Suprapubic skin (tissue), 4 donors: ENCODE data around the gene RAMAC.

Source experiments
- CTCF ChIP-seq, 2 donors: fragments of 200-600 bp in 1 of 2; fragments of 450-650 bp in 1 of 2; sonication (generic) in 1 of 2; IDR thresholded peaks; one replicate each; pipeline ENCODE4 v1.5.1; 2016 to 2019; ENCODE audit warnings: antibody characterized with exemption in 2 of 2, mild to moderate bottlenecking in 1 of 2, moderate library complexity in 1 of 2
- EP300 ChIP-seq: sonication (generic); formaldehyde crosslinking; IDR thresholded peaks from one replicate; pipeline ENCODE4 v1.6.1; 2017; ENCODE audit warnings: antibody characterized with exemption
- POLR2A ChIP-seq, 2 donors: fragments of 450-650 bp; IDR thresholded peaks; one replicate each; pipeline ENCODE4 v1.6.1; 2017; ENCODE audit warnings: antibody characterized with exemption in 2 of 2, mild to moderate bottlenecking in 2 of 2, moderate library complexity in 2 of 2
- POLR2AphosphoS5 ChIP-seq, 3 donors: sonication (generic); formaldehyde crosslinking; IDR thresholded peaks; one replicate each; pipeline ENCODE4 v1.6.1; 2017; ENCODE audit warnings: antibody characterized with exemption in 3 of 3

GRCh38 chr15:82972990-82973389, 13.0 kb upstream of the RAMAC start:
- TF ChIP-seq CTCF (IDR thresholded peaks at IDR 0.05) (no peak), POLR2AphosphoS5 (IDR thresholded peaks at IDR 0.05) (no peak), POLR2A (IDR thresholded peaks at IDR 0.05) (no peak), EP300 (no peak)
